Gastrocnemius medialis (tissue), 4 donors: ENCODE results near the gene SLC35D2. TPM values are rescaled to one million over a fixed set of nuclear protein-coding genes. Genes with fewer than 3 reads are reported as not detected.

Source experiments
- total RNA-seq, 4 donors: library from RNA; depleted of rRNA; stranded (reverse); fragments of >200 nt; gene quantifications; one replicate each; pipeline versions ENCODE4 v1.1.0 to v1.2.3, GENCODE V29; 2016

Gene SLC35D2
- total RNA-seq, 4 donors from 2014 or later = 3.0 to 9.0 (median 6.8) TPM

Other genes starting within 250 kb of the SLC35D2 start
- gene HSD17B3, start 81.5 kb downstream of the SLC35D2 start, total RNA-seq = not detected
- gene ZNF367, start 34.7 kb upstream of the SLC35D2 start, total RNA-seq = 1 to 10 TPM in 3 of 4 donors, under 1 TPM in 1; 0.15 to 5.1 (median 1.7) TPM
- gene HABP4, start 66.5 kb upstream of the SLC35D2 start, total RNA-seq = 10 to 100 TPM in 3 of 4 donors, 1 to 10 TPM in 1; 6.2 to 19.3 (median 12.3) TPM
- 1 to 10 TPM; 2.0 to 9.4 (median 5.5) TPM for gene CDC14B, start 236.1 kb upstream of the SLC35D2 start, total RNA-seq